HG02852 (cell line): Measurements from ENCODE around the gene USP17L25.
"Not testable (repeated sequence)": the region's sequence is repeated elsewhere in the genome, so short reads cannot be mapped to it uniquely, and the experiment has no call there.

Experiments
- ATAC-seq: cut with Tn5 transposase; IDR thresholded peaks from one replicate; pipeline ENCODE4 v1.9.1; 2021; ENCODE audit warnings: mild to moderate bottlenecking, moderate library complexity; ENCODE audit not compliant: unreplicated experiment

Gene USP17L25

GRCh38 chr4:9329611-9330010 lies at the start of gene USP17L25:
TSS of gene USP17L25 (plus strand) at chr4:9329911. CDS start at chr4:9329911, 0 bp downstream.
- ATAC-seq, result not testable (repeated sequence)

GRCh38 chr4:9324191-9324590 lies 5.5 kb upstream of the USP17L25 start:
- not testable (repeated sequence) for ATAC-seq

- not testable (repeated sequence) for ATAC-seq
Observed at GRCh38 chr4:9324865-9325264, 4.8 kb upstream of the USP17L25 start, which contains the start of gene USP17L24. TSS of gene USP17L24 (plus strand) at chr4:9325165. CDS start at chr4:9325165, 0 bp downstream.

- not testable (repeated sequence) for ATAC-seq
Observed at GRCh38 chr4:9334358-9334757, 4.6 kb downstream of the USP17L25 start, which contains the start of gene USP17L26. TSS of gene USP17L26 (plus strand) at chr4:9334658. CDS start at chr4:9334658, 0 bp downstream.

DNA sequence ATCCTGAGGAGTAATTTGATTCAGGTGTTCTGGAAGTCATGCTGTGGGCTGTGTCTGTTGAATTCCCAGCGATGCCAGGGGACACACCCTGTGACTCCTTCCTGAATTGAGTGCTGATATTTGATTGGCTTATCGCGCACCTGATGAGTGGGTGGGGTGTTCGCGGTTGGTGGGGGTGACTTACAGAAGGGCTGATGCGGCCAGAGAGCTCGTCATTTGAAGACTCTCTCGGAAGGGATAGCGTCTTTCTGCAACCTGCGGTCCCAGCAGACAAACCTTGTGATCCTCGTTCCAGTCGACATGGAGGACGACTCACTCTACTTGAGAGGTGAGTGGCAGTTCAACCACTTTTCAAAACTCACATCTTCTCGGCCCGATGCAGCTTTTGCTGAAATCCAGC lies 9.4 kb downstream of the USP17L25 start, which contains the start of gene USP17L5:
TSS of gene USP17L5 (plus strand) at position 301 of the 400 bp plus-strand sequence. CDS start at position 301, 0 bp downstream.
- not testable (repeated sequence) for ATAC-seq

DNA sequence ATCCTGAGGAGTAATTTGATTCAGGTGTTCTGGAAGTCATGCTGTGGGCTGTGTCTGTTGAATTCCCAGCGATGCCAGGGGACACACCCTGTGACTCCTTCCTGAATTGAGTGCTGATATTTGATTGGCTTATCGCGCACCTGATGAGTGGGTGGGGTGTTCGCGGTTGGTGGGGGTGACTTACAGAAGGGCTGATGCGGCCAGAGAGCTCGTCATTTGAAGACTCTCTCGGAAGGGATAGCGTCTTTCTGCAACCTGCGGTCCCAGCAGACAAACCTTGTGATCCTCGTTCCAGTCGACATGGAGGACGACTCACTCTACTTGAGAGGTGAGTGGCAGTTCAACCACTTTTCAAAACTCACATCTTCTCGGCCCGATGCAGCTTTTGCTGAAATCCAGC lies 14.1 kb downstream of the USP17L25 start, which contains the start of gene USP17L27:
TSS of gene USP17L27 (plus strand) at position 301 of the 400 bp plus-strand sequence. CDS start at position 301, 0 bp downstream.
- ATAC-seq, result not testable (repeated sequence)

DNA sequence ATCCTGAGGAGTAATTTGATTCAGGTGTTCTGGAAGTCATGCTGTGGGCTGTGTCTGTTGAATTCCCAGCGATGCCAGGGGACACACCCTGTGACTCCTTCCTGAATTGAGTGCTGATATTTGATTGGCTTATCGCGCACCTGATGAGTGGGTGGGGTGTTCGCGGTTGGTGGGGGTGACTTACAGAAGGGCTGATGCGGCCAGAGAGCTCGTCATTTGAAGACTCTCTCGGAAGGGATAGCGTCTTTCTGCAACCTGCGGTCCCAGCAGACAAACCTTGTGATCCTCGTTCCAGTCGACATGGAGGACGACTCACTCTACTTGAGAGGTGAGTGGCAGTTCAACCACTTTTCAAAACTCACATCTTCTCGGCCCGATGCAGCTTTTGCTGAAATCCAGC lies 18.9 kb downstream of the USP17L25 start, which contains the start of gene USP17L28:
TSS of gene USP17L28 (plus strand) at position 301 of the 400 bp plus-strand sequence. CDS start at position 301, 0 bp downstream.
- not testable (repeated sequence) for ATAC-seq

GRCh38 chr4:9350866-9351265 lies 21.2 kb downstream of the USP17L25 start:
- not testable (repeated sequence) for ATAC-seq

DNA sequence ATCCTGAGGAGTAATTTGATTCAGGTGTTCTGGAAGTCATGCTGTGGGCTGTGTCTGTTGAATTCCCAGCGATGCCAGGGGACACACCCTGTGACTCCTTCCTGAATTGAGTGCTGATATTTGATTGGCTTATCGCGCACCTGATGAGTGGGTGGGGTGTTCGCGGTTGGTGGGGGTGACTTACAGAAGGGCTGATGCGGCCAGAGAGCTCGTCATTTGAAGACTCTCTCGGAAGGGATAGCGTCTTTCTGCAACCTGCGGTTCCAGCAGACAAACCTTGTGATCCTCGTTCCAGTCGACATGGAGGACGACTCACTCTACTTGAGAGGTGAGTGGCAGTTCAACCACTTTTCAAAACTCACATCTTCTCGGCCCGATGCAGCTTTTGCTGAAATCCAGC lies 23.6 kb downstream of the USP17L25 start, which contains the start of gene USP17L29:
TSS of gene USP17L29 (plus strand) at position 301 of the 400 bp plus-strand sequence. CDS start at position 301, 0 bp downstream.
- ATAC-seq, result not testable (repeated sequence)

GRCh38 chr4:9362829-9363228 lies 33.1 kb downstream of the USP17L25 start, which contains the start of gene USP17L30:
TSS of gene USP17L30 (plus strand) at chr4:9363129. CDS start at chr4:9363129, 0 bp downstream.
- ATAC-seq, result not testable (repeated sequence)

DNA sequence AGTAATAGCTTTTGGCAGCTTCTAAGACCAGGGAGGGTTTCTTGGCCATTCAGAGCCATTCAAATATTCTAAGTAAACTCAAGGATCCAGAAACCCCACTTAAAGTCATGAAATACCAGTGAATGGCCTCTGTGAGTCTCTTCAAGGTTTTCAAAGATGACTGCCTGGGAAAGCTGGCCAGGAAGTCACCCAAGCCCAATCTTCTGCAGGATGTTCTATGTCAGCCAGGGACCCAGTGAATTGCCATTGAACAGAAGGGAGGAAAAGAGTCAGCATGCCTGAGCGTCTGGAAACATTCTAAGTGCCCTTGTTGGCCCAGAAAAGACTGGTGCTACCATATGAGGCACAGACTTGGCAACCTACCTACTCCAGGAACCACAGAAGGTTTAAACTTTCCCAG lies 50.2 kb downstream of the USP17L25 start:
- not testable (repeated sequence) for ATAC-seq
